Iris pigment epithelial cell (primary cell): ENCODE results near the gene CEACAM5.
"Not testable (repeated sequence)": the region's sequence is repeated elsewhere in the genome, so short reads cannot be mapped to it uniquely, and the experiment has no call there.

ENCODE experiments used
- DNase-seq: peaks from one replicate; pipeline ENCODE4 v3.0.0-alpha.2; 2011; ENCODE audit warnings: low read depth

Gene CEACAM5

GRCh38 chr19:41700381-41701195 lies 7.8 kb upstream of the CEACAM5 start:
- DNase-seq, result no peak

DNA sequence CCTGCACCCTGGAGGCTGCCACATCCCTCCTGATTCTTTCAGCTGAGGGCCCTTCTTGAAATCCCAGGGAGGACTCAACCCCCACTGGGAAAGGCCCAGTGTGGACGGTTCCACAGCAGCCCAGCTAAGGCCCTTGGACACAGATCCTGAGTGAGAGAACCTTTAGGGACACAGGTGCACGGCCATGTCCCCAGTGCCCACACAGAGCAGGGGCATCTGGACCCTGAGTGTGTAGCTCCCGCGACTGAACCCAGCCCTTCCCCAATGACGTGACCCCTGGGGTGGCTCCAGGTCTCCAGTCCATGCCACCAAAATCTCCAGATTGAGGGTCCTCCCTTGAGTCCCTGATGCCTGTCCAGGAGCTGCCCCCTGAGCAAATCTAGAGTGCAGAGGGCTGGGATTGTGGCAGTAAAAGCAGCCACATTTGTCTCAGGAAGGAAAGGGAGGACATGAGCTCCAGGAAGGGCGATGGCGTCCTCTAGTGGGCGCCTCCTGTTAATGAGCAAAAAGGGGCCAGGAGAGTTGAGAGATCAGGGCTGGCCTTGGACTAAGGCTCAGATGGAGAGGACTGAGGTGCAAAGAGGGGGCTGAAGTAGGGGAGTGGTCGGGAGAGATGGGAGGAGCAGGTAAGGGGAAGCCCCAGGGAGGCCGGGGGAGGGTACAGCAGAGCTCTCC lies 6.9 kb upstream of the CEACAM5 start:
- DNase-seq, result no peak

DNA sequence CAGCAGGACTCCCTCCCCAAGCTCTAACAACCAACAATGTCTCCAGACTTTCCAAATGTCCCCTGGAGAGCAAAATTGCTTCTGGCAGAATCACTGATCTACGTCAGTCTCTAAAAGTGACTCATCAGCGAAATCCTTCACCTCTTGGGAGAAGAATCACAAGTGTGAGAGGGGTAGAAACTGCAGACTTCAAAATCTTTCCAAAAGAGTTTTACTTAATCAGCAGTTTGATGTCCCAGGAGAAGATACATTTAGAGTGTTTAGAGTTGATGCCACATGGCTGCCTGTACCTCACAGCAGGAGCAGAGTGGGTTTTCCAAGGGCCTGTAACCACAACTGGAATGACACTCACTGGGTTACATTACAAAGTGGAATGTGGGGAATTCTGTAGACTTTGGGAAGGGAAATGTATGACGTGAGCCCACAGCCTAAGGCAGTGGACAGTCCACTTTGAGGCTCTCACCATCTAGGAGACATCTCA lies 6.2 kb upstream of the CEACAM5 start:
- DNase-seq, result peak; percentile 25

GRCh38 chr19:41703602-41704293 lies 4.7 kb upstream of the CEACAM5 start:
- no peak for DNase-seq

DNA sequence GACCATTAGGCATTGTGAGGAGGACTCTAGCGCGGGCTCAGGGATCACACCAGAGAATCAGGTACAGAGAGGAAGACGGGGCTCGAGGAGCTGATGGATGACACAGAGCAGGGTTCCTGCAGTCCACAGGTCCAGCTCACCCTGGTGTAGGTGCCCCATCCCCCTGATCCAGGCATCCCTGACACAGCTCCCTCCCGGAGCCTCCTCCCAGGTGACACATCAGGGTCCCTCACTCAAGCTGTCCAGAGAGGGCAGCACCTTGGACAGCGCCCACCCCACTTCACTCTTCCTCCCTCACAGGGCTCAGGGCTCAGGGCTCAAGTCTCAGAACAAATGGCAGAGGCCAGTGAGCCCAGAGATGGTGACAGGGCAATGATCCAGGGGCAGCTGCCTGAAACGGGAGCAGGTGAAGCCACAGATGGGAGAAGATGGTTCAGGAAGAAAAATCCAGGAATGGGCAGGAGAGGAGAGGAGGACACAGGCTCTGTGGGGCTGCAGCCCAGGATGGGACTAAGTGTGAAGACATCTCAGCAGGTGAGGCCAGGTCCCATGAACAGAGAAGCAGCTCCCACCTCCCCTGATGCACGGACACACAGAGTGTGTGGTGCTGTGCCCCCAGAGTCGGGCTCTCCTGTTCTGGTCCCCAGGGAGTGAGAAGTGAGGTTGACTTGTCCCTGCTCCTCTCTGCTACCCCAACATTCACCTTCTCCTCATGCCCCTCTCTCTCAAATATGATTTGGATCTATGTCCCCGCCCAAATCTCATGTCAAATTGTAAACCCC lies 2.8 kb upstream of the CEACAM5 start:
- peak; percentile 8 for DNase-seq

- DNase-seq, result peak; percentile 39
Measured at GRCh38 chr19:41706741-41707501, 1.5 kb upstream of the CEACAM5 start.

DNA sequence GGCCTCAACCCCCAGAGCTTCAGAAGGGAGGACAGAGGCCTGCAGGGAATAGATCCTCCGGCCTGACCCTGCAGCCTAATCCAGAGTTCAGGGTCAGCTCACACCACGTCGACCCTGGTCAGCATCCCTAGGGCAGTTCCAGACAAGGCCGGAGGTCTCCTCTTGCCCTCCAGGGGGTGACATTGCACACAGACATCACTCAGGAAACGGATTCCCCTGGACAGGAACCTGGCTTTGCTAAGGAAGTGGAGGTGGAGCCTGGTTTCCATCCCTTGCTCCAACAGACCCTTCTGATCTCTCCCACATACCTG lies 969 bp upstream of the CEACAM5 start:
- no peak for DNase-seq

- no peak for DNase-seq
Measured at GRCh38 chr19:41707871-41708371, 505 bp upstream of the CEACAM5 start.

DNA sequence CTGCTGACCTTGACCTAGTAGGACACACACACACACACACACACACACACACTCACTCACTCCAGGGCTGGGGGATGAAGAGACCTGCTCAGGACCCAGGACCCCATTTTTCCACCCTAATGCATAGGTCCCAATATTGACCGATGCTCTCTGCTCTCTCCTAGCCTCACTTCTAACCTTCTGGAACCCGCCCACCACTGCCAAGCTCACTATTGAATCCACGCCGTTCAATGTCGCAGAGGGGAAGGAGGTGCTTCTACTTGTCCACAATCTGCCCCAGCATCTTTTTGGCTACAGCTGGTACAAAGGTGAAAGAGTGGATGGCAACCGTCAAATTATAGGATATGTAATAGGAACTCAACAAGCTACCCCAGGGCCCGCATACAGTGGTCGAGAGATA lies 1.1 kb downstream of the CEACAM5 start:
- DNase-seq, result not testable (repeated sequence)

- no peak for DNase-seq
Measured at GRCh38 chr19:41709951-41710645, 1.7 kb downstream of the CEACAM5 start.

- no peak for DNase-seq
Measured at GRCh38 chr19:41711376-41712261, 3.2 kb downstream of the CEACAM5 start.

GRCh38 chr19:41714598-41714997 lies 6.2 kb downstream of the CEACAM5 start:
- DNase-seq, result no peak

GRCh38 chr19:41718761-41719160 lies 10.3 kb downstream of the CEACAM5 start:
- no peak for DNase-seq

DNA sequence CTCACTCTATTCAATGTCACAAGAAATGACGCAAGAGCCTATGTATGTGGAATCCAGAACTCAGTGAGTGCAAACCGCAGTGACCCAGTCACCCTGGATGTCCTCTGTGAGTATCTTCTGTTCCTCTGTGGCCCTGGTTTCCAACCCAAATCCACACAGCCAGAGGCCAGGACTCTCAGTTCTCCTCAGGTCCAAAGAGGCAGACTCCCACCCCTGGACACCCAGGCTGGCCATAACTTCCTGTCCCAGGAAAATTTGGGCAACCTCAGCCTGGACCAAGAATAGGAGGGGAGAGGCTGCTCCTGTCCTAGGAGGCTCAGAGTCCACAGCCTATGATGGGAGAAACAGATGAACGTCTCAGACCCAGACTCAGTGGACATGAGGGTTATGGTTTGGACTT lies 11.7 kb downstream of the CEACAM5 start:
- no peak for DNase-seq

GRCh38 chr19:41726493-41726892 lies 18.1 kb downstream of the CEACAM5 start:
- DNase-seq, result no peak

DNA sequence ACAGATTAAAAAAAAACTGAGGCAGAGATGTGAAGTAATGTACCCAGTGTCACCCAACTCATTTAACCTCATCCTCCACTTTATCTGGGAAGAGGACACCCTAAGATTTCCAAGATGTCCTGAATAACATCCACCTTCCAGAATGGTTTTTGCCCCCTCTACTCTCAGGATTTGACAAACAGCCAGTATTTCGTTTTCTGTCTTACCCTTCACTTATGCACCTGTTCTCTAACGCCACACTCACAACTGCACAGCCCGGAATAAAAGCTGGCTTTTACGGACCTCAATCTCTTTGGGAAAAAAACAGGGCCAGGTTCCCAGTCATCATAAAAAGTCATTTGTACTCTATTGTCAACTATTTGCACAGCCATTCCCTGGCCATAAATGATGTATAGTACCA lies 25.7 kb downstream of the CEACAM5 start:
- no peak for DNase-seq

- DNase-seq, result no peak
Measured at GRCh38 chr19:41734585-41734984, 26.2 kb downstream of the CEACAM5 start.

DNA sequence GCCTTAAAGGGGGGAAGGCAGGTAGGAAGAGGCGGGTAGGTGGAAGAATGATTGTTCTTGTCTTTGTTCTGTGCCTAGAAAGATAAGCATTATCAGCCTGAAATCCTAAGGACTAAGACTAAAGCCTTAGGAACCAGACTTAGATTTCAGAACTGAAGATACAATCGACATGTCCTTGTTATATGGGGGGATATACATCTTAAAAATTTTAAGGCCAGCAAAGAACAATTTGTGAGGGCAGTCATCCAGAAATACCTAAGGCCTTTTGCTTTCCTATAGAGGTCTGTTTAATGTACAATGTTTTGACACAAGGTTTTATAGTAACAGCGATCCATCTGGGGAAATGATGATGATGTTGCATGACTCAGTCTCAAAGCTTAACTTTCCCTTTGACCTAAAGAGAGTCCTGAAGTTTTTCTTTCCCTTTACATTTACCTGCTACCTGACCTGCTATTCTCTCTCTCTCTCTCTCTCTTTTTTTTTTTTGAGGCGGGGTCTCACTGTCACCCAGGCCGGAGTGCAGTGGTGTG lies 26.7 kb downstream of the CEACAM5 start:
- DNase-seq, result no peak

DNA sequence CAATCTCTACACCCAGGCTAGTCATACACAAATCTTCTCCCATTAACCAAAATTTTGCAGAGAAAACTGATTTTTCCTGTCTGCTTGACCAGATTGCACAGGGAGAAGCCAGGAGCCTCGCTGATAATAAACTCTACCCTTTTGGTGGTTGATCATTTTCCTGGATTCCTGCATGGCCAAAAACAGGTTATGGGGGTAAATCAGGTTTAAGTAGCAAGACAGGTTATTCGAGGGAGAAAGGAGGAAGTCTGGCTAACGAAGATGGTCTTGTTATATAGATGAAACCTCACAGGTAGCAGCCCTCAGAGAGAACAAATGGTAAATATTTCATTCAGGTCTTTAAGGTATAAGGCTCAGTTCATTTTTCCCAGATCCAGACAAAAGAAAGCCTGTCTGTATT lies 30.9 kb downstream of the CEACAM5 start:
- DNase-seq, result no peak
